GM19099 (cell line): ENCODE results near the gene RAB34.

Source experiments
- POLR2A ChIP-seq: IDR thresholded peaks from 3 replicates; pipeline ENCODE4 v1.6.1; 2011; ENCODE audit warnings: low read depth; ENCODE audit not compliant: insufficient read length; ENCODE audit errors: extremely low read depth

Gene RAB34

DNA sequence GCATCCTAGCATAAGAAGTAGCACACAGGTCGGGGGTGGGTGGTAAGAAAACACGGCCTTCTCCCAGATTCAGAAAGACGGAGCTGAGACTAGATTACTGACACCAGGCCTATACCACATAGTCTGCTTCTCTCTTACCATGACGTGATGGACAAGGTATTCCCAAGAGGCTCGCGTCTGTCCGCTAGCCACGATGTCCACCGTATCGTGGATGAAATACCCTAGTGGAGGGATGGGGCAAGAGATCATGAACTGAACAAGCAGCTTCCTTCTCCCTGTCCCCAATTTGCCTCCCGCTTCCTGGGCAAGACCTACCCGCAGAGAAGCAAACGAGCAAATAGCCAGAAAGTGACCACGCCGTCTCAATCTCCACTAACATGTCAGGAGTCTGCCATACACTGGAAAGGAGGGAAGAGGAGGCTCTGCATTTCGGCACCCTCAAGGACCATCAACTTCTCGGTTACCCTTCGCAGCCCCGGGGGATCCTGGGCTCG, 7.5 kb upstream of the RAB34 start:
- peak; percentile 48 for TF ChIP-seq POLR2A

GRCh38 chr17:28724500-28725165, 7.0 kb upstream of the RAB34 start:
- TF ChIP-seq POLR2A = no peak

DNA sequence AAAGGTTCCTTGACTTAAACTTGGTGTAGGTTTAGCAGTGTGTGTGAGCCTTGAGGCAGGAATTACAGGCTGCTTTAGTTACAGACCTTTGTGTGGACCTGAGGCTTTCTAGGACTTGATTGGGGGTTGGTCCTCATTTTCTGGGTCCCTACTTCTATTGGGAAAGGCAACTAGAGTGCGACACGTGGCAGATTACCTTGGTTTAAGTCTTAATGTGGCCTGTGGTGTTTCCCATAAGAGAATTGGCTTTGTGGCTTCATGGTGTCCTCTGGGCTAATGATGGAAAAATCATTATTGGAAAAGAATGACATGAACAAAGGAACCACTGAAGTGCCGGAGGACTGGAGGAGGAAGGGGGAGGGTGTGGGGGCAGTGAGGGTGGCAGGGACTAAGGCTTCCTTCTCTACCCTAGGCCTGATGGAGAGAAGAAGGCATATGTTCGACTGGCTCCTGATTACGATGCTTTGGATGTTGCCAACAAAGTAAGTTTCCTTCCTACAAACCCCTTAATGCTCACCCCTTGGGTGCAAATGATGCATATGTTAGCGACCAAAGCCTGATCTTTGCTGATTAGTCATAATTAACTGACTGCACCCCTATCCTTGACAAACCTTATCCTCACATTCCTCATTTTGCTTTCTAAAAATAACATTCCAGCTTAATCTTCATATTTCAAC, 5.6 kb upstream of the RAB34 start:
- no peak for TF ChIP-seq POLR2A

DNA sequence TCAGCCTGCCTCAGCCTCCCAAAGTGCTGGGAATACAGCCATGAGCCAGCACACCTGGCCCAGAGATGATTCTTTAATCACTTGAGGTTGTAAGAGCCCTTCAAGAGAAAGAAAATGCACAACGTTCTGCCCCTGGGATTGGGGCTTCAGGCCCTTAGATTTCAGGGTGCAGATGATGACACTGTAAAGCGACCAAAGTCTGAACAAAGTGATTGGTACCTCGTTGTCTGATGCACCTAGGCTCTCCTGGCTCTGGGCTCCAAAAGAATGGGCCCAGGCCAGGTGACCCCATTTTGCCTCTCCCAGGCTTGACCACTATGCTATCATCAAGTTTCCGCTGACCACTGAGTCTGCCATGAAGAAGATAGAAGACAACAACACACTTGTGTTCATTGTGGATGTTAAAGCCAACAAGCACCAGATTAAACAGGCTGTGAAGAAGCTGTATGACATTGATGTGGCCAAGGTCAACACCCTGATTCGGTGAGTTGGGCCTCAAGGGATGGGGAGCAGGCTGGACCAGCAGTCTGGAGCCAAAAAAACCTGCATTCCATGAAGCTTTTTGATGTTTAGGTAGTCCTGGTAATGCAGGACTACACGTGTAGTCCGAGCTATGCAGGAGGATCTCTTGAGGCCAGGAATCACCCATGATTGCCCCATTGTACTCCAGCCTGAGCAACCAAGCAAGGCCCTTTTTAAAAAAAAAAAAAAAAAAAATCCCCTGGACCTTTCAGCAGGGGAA, 4.9 kb upstream of the RAB34 start:
- TF ChIP-seq POLR2A = peak; percentile 18

DNA sequence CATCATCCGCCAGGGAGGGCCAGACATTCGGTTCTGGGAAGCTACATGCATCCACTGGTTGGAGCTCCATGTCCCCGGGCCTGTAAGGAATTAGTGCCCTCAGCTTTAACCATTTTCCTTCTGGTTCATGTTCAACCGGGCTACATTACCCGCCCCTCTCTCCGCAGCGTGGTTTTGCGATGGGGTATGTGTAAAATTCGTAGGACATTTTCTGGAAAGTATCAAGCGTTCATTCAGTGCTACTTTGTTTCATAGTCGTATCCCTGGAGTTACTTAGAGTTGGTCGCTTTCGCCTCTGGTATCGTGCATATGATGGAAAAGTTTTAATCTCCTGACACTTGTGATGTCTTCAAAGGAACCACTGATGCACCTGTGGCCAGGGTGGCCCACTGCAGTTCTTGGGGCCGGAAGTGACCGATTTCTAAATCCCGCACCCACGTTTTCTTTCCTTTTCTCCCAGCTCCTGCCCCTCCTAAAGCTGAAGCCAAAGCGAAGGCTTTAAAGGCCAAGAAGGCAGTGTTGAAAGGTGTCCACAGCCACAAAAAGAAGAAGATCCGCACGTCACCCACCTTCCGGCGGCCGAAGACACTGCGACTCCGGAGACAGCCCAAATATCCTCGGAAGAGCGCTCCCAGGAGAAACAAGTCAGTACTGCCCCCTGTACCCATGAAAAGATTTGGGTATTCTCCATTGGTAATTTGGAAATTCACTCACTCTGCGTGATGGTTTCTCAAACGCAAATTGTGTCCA, 2.8 kb upstream of the RAB34 start:
- no peak for TF ChIP-seq POLR2A

- TF ChIP-seq POLR2A = no peak
Observed at GRCh38 chr17:28719021-28719433, 1.4 kb upstream of the RAB34 start.

DNA sequence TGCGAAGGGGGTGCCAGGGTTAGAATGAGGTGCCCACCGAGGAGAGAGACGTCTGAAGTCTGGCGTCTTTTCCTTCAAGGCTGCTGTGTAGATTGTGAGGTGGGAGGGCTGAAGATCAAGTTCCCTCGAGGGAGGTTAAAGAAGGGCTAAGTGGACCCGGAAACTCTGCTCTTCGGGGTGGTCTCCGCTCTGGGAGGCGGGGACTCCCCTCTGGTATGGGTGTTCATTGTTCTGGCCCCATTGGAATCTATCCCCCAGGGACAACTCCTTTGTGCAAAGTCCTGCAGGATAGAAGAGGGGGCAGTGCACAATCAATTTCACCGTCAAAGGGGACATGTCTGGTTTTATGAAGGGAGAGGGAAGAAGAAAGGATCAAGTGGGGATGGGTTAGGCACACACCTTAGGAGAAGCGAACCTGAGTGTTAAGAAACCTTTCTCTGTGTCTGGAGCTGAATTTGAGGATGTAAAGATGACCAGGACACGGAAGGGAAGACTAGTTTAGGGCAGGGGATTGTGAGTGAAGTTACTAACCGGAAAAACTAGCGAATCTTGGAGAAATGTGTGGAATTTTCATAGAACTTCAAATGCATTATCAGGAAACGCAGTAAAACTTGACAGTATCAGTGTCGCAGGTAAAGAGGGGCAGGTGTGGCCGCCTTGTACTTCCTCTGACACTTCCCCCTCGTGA, 809 bp upstream of the RAB34 start:
- TF ChIP-seq POLR2A = no peak

GRCh38 chr17:28716740-28717577, 709 bp downstream of the RAB34 start:
- no peak for TF ChIP-seq POLR2A

DNA sequence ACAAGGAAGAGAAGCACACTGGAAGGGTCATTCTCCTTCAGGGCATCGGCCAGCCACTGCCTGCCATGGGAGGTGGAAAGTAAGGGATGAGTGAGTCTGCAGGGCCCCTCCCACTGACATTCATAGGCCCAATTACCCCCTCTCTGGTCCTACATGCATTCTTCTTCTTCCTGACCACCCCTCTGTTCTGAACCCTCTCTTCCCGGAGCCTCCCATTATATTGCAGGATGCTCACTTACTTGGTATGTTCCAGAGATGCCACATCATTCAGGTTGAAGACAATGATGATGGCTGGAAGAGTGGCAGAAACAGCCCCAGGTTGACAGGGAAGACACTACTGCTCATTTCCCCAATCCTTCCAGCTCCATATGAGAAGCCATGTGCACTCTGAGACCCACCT, 2.5 kb downstream of the RAB34 start:
- TF ChIP-seq POLR2A = no peak

DNA sequence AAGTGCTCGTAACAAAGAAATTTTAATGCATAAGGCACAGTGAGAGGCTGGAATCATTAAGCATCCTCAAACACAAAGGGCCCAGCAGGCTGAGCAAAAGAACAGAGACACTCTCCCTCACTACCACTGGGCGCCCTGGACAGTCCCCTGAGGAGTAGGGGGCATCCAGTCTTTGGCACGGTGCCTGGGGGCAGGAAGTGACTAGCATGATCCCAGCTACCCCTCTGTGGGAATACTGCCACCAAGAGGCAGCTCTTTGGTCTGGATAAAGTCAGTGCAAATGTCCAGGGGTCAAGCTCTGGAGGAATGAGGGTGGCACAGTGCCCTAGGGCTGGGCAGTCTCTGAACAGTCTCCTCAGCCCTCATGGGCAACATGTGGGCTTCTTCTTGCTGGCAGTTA, 3.4 kb downstream of the RAB34 start:
- TF ChIP-seq POLR2A = no peak

- no peak for TF ChIP-seq POLR2A
Observed at GRCh38 chr17:28712705-28713415, 4.8 kb downstream of the RAB34 start.

DNA sequence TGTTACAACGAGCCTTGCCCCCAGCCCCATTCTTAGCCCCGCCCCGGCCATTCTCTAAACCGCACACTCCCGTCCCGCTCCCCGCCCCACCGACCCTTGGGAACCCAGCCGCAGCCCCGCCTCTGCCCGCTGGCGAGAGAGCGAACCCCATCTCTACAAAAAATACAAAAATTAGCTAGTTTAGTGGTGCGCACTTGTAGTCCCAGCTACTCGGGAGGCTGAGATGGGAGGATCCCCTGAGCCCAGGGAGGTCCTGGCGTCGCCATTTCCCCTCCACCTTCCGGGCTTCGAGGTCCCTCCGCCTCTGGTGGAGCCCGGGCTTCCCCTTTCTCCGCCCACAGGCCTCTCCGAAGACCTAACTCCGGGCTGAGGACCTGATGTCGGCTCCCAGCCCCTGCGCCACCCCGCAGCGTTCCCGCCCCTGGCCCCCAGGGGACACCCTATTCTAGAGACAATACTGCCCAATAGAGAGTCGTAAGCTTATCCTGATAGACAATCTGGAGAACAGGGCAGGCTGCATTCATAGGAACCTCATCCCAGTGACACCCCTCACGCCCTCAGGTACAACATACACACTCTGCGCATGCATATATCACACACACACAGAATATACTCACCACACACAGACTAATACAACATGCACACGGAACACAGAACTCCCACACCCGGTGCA, 5.5 kb downstream of the RAB34 start:
- TF ChIP-seq POLR2A = no peak

- no peak for TF ChIP-seq POLR2A
Observed at GRCh38 chr17:28711723-28712031, 6.0 kb downstream of the RAB34 start, which contains the start of gene PROCA1. Gene PROCA1 (minus strand): TSS chr17:28711888. CDS start chr17:28711660, 228 bp downstream.
